Epithelial cell of esophagus (primary cell): ENCODE data around the gene CD83.

Experiments
- DNase-seq: peaks from one replicate; pipeline ENCODE4 v3.0.0; 2010; ENCODE audit warnings: low read depth
- H3K4me3 ChIP-seq: 2 replicates; pipeline ENCODE4 v1.5.1; 2011; ENCODE audit warnings: mild to moderate bottlenecking, low read length, control low read depth
- TF ChIP-seq, protein P1 (sequence below): IDR thresholded peaks from 2 replicates; pipeline ENCODE4 v1.5.1; 2011; ENCODE audit warnings: low read depth, mild to moderate bottlenecking, low read length, control low read depth, inconsistent platforms; ENCODE audit not compliant: insufficient read depth; ENCODE audit errors: missing control alignments

Gene CD83

GRCh38 chr6:14138701-14139215 lies 21.2 kb downstream of the CD83 start:
- TF ChIP-seq, protein P1, sequence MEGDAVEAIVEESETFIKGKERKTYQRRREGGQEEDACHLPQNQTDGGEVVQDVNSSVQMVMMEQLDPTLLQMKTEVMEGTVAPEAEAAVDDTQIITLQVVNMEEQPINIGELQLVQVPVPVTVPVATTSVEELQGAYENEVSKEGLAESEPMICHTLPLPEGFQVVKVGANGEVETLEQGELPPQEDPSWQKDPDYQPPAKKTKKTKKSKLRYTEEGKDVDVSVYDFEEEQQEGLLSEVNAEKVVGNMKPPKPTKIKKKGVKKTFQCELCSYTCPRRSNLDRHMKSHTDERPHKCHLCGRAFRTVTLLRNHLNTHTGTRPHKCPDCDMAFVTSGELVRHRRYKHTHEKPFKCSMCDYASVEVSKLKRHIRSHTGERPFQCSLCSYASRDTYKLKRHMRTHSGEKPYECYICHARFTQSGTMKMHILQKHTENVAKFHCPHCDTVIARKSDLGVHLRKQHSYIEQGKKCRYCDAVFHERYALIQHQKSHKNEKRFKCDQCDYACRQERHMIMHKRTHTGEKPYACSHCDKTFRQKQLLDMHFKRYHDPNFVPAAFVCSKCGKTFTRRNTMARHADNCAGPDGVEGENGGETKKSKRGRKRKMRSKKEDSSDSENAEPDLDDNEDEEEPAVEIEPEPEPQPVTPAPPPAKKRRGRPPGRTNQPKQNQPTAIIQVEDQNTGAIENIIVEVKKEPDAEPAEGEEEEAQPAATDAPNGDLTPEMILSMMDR = no peak
- no peak for DNase-seq
- no peak overlapping the region for H3K4me3 ChIP-seq

DNA sequence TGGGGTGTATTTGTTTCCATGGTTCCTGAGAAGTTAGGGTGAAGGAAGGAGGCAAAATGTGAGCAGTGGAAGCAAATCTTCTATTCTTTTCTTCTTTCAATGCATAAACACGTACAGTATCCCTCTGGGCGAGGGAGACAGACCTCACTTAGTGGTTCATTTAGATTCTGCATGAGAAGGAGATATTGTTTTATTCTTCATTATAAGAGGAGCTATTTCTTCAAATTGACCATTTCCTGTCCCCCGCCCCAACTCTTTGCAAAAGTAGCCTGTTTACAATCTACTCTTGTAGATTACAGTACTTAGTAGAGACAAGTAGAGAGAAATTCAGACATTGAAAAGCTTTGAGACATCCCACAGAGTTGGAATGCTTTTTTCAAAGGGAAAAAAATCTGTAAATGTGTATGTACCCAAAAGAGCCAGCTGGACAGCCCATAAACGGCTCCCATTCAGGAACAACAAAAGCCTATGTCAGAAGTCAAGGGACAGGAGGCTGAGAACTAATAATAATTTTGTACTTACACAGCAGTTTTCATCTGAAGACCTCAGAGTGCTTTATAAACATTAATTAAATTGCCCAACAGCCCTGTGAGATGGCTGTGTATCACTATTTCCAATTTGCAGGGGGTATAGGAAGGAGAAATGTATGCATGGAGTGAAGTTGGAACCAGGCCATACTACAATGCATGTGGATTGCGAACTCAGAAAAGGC lies 23.9 kb downstream of the CD83 start:
- TF ChIP-seq, protein P1 = no peak
- H3K4me3 ChIP-seq = no peak overlapping the region
- no peak for DNase-seq

DNA sequence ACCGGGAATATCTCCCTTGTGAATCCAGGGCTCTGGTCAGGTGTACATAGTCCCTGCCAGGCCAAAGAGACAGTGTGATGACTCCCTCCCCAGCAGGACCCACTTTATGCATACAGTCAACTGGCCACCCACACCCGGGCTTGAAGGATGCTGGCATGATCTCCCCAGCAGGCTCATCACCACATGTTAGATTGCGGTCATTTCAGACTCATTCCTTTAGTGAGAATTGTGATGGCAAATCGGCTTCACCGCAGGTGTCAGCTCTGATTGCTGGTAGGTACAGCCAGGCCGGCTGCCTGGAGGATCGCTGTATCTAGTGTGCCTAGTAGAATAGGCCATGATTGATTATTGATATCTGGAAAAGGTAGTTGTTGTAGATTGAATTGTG lies 24.5 kb downstream of the CD83 start:
- DNase-seq = no peak
- H3K4me3 ChIP-seq = no peak overlapping the region

GRCh38 chr6:14142511-14143223 lies 25.1 kb downstream of the CD83 start:
- TF ChIP-seq, protein P1 = no peak
- H3K4me3 ChIP-seq = no peak overlapping the region
- no peak for DNase-seq

More for the DNA sequence above, 24.5 kb downstream of the CD83 start:
- TF ChIP-seq, protein P1 = no peak

DNA sequence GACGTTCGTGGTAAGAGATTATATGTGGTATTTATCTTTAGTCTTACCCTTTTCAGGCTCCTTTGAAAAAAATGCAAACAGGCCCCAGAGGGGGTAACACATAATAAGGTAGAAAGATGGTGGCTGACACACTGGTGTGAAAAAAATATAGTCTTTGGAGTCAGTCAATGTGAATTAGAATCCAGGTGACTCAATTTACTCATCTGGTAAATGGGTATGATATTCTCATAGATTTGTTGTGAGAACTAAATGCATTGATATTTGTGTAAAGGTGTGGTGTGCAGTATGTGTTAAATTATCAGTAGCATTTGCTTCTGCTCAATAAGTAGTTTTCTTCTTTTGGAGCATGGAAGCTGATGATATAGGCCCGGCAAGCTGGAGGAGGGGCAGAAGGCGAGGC lies 25.7 kb downstream of the CD83 start:
- TF ChIP-seq, protein P1 = no peak
- no peak for DNase-seq
- no peak overlapping the region for H3K4me3 ChIP-seq

DNA sequence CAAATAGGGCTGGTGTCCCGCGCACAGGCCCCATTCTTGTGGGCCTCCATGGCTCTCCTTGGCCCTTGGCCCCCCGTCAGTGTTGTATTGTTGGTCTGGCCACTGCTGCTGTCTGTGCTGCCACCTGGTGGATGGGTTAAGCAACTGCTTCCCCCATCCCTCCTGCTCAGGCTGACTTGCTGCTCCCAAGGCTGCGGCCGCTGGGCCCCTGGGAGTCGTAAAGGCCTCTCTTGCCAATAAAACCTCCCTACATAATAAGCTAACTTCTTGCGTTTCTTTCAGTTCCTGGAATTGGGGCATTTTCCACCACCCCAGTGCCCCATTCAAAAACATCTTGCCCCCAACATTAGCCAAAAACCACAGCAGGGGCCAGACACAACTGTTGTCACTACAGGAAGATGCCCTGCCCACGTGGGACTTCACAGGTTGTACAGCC lies 27.1 kb downstream of the CD83 start:
- peak; percentile 72 for DNase-seq
- TF ChIP-seq, protein P1 = peak; percentile 95
- H3K4me3 ChIP-seq = no peak overlapping the region
